ENCODE data around the gene LCOR. TPM values are rescaled to one million over a fixed set of nuclear protein-coding genes. Genes with fewer than 3 reads are reported as not detected.
A peak's percentile ranks its signal among the peaks of the same experiment; 100 is the strongest.

The LCOR gene
- total and polyA plus RNA-seq, 9 of the 15 experiments (the other 6 are each of a cell fraction or from before 2014, with no cell fraction given): 3.6 to 25.2 (median 14.4) TPM

DNA sequence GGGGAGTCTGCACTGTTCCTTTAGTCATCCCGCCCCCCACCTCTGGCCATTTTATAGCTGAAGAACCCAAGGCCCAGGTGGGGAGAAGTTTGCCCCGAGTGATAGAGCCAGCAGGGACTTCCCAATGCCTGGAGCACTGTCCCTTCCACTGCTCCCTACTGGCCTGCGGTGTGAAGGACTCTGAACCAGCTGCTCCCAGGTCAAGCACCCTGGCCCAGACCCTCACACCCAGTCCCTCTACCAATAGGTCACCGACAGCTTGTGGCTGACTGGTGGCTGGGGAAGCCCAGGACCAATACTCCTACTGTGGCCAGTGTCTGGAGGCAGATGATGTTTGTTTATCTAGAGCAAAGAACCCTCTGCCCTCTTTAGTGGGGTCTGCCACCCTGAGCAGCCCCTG lies 167.9 kb downstream of the LCOR start:
- no peaks in the 10 kb centered on the region for H3K79me2 ChIP-seq (ENCODE audit: control insufficient read depth, insufficient read depth, low read length)
- H3K9me3 ChIP-seq (replicated peaks; ENCODE audit: control insufficient read depth, insufficient read depth, low read depth, low read length): no peaks in the 10 kb centered on the region
- no peak overlapping the region for H3K4me2 ChIP-seq (ENCODE audit: insufficient read depth, low read length)
- H3K9ac ChIP-seq (ENCODE audit: insufficient read depth in 1 of 2, low read depth in 2 of 2, low read length in 2 of 2): no peak overlapping the region
- H3K4me3 ChIP-seq: no peak overlapping the region
- peak; percentile 20; the same call in 1 of the 3 replicates for ATAC-seq
- H3K27me3 ChIP-seq (ENCODE audit: control insufficient read depth in 2 of 2, insufficient read depth in 2 of 2, low read length in 2 of 2): no peaks in the 10 kb centered on the region
- no peak for DNase-seq (ENCODE audit: extremely low read depth in 1 of 4, low spot score in 3 of 4)
- TF ChIP-seq ZNF24 (IDR thresholded peaks at IDR 0.05) (no peak), MYNN (IDR thresholded peaks at IDR 0.05) (no peak), MYNN (CRISPR knock-in tag; IDR thresholded peaks at IDR 0.05) (no peak), SMAD3 (CRISPR knock-in tag; conservative IDR thresholded peaks at IDR 0.05) (no peak), BACH1 (tag; IDR thresholded peaks at IDR 0.05) (no peak), ZFP30 (CRISPR knock-in tag; IDR thresholded peaks at IDR 0.05; ENCODE audit: borderline replicate concordance) (no peak), CREB1 (IDR thresholded peaks at IDR 0.05) (no peak), CREB1 (CRISPR knock-in tag; IDR thresholded peaks at IDR 0.05) (no peak), KLF16 (IDR thresholded peaks at IDR 0.05) (no peak), ZNF41 (CRISPR knock-in tag; conservative IDR thresholded peaks at IDR 0.05) (no peak), SMAD2 (IDR thresholded peaks at IDR 0.05; ENCODE audit: low read depth, low read length) (no peak), ZNF830 (CRISPR knock-in tag; IDR thresholded peaks at IDR 0.05) (no peak), ZNF23 (CRISPR knock-in tag; IDR thresholded peaks at IDR 0.05) (no peak), NFATC3 (IDR thresholded peaks at IDR 0.05) (no peak), PHB (CRISPR knock-in tag; IDR thresholded peaks at IDR 0.05) (no peak)
- TF ChIP-seq, protein P1, sequence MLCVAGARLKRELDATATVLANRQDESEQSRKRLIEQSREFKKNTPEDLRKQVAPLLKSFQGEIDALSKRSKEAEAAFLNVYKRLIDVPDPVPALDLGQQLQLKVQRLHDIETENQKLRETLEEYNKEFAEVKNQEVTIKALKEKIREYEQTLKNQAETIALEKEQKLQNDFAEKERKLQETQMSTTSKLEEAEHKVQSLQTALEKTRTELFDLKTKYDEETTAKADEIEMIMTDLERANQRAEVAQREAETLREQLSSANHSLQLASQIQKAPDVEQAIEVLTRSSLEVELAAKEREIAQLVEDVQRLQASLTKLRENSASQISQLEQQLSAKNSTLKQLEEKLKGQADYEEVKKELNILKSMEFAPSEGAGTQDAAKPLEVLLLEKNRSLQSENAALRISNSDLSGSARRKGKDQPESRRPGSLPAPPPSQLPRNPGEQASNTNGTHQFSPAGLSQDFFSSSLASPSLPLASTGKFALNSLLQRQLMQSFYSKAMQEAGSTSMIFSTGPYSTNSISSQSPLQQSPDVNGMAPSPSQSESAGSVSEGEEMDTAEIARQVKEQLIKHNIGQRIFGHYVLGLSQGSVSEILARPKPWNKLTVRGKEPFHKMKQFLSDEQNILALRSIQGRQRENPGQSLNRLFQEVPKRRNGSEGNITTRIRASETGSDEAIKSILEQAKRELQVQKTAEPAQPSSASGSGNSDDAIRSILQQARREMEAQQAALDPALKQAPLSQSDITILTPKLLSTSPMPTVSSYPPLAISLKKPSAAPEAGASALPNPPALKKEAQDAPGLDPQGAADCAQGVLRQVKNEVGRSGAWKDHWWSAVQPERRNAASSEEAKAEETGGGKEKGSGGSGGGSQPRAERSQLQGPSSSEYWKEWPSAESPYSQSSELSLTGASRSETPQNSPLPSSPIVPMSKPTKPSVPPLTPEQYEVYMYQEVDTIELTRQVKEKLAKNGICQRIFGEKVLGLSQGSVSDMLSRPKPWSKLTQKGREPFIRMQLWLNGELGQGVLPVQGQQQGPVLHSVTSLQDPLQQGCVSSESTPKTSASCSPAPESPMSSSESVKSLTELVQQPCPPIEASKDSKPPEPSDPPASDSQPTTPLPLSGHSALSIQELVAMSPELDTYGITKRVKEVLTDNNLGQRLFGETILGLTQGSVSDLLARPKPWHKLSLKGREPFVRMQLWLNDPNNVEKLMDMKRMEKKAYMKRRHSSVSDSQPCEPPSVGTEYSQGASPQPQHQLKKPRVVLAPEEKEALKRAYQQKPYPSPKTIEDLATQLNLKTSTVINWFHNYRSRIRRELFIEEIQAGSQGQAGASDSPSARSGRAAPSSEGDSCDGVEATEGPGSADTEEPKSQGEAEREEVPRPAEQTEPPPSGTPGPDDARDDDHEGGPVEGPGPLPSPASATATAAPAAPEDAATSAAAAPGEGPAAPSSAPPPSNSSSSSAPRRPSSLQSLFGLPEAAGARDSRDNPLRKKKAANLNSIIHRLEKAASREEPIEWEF (CRISPR knock-in tag; IDR thresholded peaks at IDR 0.05): no peak
- intact Hi-C loops (cut with micrococcal nuclease) (no loop called here), in situ Hi-C loops (cut with MboI) (no loop called here)
- no peaks in the 10 kb centered on the region for H4K20me1 ChIP-seq (replicated peaks; ENCODE audit: control insufficient read depth, insufficient read depth, low read length)
- no TSS peak for BruUV-seq (replicated peaks)
- ChIA-PET CTCF (ENCODE audit: low intra/inter-chr PET ratio) (no interaction called here), POLR2A (no interaction called here)
- WGBS (ENCODE audit: insufficient coverage, low coverage, missing lambda C conversion rate): 4% methylated on average over 3 of the region's 4 CpGs
- FAIRE-seq: no peak
- no peaks in the 10 kb centered on the region for H3K36me3 ChIP-seq (ENCODE audit: control insufficient read depth, insufficient read depth, low read length)
- peaks cover 2 to 3% of the 10 kb centered on the region in 2 experiments; a peak in 2 of 5 replicates for H3K4me1 ChIP-seq (replicated peaks in 1 of 2; ENCODE audit: control insufficient read depth in 2 of 2, insufficient read depth in 2 of 2, low read length in 2 of 2)
- no peak overlapping the region for H3K27ac ChIP-seq (ENCODE audit: extremely low read depth, low read depth, low read length)
- H3K9me1 ChIP-seq (ENCODE audit: control insufficient read depth, insufficient read depth, low read length): no peaks in the 10 kb centered on the region
- H2AFZ ChIP-seq (ENCODE audit: low read depth, low read length): no peak overlapping the region
